Right lobe of liver (tissue), 6 donors: ENCODE data around the gene RGL1. TPM values are rescaled to one million over a fixed set of nuclear protein-coding genes. Genes with fewer than 3 reads are reported as not detected.

Experiments
- ATAC-seq, 4 donors: fragments of 200-7000 bp; cut with Tn5 transposase; one replicate each; pipeline ENCODE4 v1.9.1; 2020; ENCODE audit warnings: mild to moderate bottlenecking in 4 of 4, moderate library complexity in 4 of 4
- DNase-seq, 3 donors: peaks; one replicate each; pipeline ENCODE4 v3.0.0-alpha.2; 2020
- H3K27ac ChIP-seq, 3 donors: fragments of 200-600 bp; one replicate each; pipeline ENCODE4 v1.8.0; 2022
- H3K27me3 ChIP-seq, 2 donors: fragments of 200-600 bp; one replicate each; pipeline ENCODE4 v1.8.0; 2022
- H3K36me3 ChIP-seq, 4 donors: fragments of 200-600 bp; sonication (generic) in 1 of 4; one replicate each; pipeline versions ENCODE4 v1.5.1 to v1.8.0; 2017 to 2022; ENCODE audit warnings: control low read depth in 1 of 4
- H3K4me1 ChIP-seq, 4 donors: fragments of 200-600 bp; sonication (generic) in 1 of 4; one replicate each; pipeline versions ENCODE4 v1.5.1 to v1.8.0; 2017 to 2022; ENCODE audit warnings: control low read depth in 1 of 4
- H3K4me3 ChIP-seq, 3 donors: fragments of 200-600 bp; one replicate each; pipeline ENCODE4 v1.8.0; 2022
- H3K9me3 ChIP-seq, 4 donors: fragments of 200-600 bp; sonication (generic) in 1 of 4; one replicate each; pipeline versions ENCODE4 v1.5.1 to v1.8.0; 2017 to 2022; ENCODE audit warnings: control low read depth in 1 of 4
- POLR2A ChIP-seq: fragments of 450-650 bp; IDR thresholded peaks from one replicate; pipeline ENCODE4 v1.6.1; 2017; ENCODE audit warnings: antibody characterized with exemption, mild to moderate bottlenecking
- WGBS: methylation state at CpG from one replicate; pipeline ENCODE4 v1.1.6; 2018; ENCODE audit warnings: low coverage, low lambda C conversion rate; ENCODE audit not compliant: insufficient coverage; ENCODE audit errors: missing lambda C conversion rate; 5-methylcytosine and 5-hydroxymethylcytosine counted together
- intact Hi-C, 2 donors: fragments of 100-400 bp; cut with DNase I; formaldehyde crosslinking; loops; one replicate each; pipeline versions ENCODE4 v1.11.2 to v1.14.1; 2022
- total RNA-seq, 6 experiments: library from RNA; depleted of rRNA in 2 of 6; stranded (reverse); fragments of >200 nt in 2 of 6; fragmentation: NEBNext Ultra II Directional in 3 of 6; extraction: Animal tissue kit (Norgen Biotek cat#: 25700) in 3 of 6; gene quantifications; one replicate each; pipeline versions ENCODE4 v1.1.0 to v1.2.4, GENCODE V29; 2016 to 2023
- TF ChIP-seq, protein P1 (sequence below), 4 donors: fragments of 200-600 bp in 3 of 4; fragments of 450-650 bp in 1 of 4; IDR thresholded peaks; one replicate each; pipeline versions ENCODE4 v1.5.1 to v1.8.0; 2016 to 2022; ENCODE audit warnings: antibody characterized with exemption in 4 of 4, mild to moderate bottlenecking in 2 of 4
- donor health status: DM: no; HTN: yes; CAD: no.
- donor health status: DM: no; HTN: no; CAD: no.
- donor health status: DM: no; HTN: no; CAD: no.
- donor health status: DM: no; HTN: yes; CAD: no.
- donor health status: DM: no; HTN: yes; CAD: no.

RGL1 gene
- total RNA-seq, 6 experiments from 2014 or later: 5.5 to 13.1 (median 6.9) TPM

DNA sequence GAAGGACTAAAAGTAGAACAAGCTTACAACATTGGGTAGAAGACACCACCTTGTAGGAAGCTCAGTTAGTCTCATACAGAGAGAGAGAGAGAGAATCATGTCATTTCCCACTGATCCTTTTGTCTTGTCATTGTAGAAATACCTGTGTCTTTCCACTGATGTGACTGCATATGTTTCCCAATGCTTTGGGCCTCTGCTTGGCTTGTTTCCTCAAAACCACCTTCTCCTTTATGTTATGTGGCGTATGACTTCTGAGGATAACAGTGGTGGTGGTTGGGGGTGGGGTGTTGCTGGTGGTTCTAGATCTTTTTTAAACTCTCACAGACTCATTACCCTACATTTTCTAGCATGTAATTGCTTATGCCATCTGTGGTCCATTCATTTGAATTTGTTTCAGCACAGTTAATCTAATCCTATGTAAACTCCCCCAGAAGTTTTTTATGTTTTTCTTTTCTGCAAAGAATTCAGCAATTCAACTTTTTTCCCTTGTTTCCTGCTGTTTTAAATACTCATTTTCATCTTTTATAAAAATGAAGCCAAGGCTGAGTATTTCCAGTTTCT is 9.3 kb downstream of the RGL1 start:
- Histone ChIP-seq H3K27ac (no peak overlapping the region), H3K4me1 (no peaks in the 10 kb centered on the region), H3K4me3 (no peak overlapping the region), H3K9me3 (no peaks in the 10 kb centered on the region), H3K36me3 (no peaks in the 10 kb centered on the region), H3K27me3 (no peaks in the 10 kb centered on the region)
- no peak for DNase-seq
- TF ChIP-seq, protein P1, sequence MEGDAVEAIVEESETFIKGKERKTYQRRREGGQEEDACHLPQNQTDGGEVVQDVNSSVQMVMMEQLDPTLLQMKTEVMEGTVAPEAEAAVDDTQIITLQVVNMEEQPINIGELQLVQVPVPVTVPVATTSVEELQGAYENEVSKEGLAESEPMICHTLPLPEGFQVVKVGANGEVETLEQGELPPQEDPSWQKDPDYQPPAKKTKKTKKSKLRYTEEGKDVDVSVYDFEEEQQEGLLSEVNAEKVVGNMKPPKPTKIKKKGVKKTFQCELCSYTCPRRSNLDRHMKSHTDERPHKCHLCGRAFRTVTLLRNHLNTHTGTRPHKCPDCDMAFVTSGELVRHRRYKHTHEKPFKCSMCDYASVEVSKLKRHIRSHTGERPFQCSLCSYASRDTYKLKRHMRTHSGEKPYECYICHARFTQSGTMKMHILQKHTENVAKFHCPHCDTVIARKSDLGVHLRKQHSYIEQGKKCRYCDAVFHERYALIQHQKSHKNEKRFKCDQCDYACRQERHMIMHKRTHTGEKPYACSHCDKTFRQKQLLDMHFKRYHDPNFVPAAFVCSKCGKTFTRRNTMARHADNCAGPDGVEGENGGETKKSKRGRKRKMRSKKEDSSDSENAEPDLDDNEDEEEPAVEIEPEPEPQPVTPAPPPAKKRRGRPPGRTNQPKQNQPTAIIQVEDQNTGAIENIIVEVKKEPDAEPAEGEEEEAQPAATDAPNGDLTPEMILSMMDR (IDR thresholded peaks at IDR 0.05): no peak
- no peak for TF ChIP-seq POLR2A
- 75% methylated on average over 1 of the region's 1 CpG for WGBS
- peak in 1 of 4 donors; percentile 11 for ATAC-seq
- intact Hi-C loops: no loop called here

DNA sequence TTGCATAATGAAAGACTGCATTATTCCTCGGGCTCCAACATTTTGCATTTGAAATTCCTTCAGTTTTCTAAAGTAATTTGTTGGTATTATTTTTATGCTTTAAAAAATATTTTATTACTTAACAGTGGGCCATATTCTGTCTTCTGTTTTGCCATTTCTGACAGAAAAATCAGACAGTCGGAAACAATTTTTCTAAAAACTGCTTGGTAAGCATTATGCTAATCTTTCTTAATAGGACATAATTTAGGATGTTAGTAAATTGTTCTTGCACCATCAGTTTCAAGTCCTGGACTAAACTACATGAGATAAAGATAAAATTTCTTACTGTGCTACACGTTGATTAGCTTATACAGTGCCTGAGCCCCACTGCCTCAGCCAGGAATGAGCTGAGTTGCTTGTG is 11.2 kb downstream of the RGL1 start:
- TF ChIP-seq, protein P1 (IDR thresholded peaks at IDR 0.05): no peak
- no peak for TF ChIP-seq POLR2A
- H3K4me3 ChIP-seq: no peak overlapping the region
- no peaks in the 10 kb centered on the region for H3K9me3 ChIP-seq
- H3K27ac ChIP-seq: peak overlapping the region in 1 of 3 donors; percentile 11
- H3K27me3 ChIP-seq: no peaks in the 10 kb centered on the region
- no peaks in the 10 kb centered on the region for H3K36me3 ChIP-seq
- 59% methylated on average over 3 of the region's 3 CpGs for WGBS
- H3K4me1 ChIP-seq: no peaks in the 10 kb centered on the region
- DNase-seq: no peak
- intact Hi-C loops: no loop called here
- no peak for ATAC-seq

DNA sequence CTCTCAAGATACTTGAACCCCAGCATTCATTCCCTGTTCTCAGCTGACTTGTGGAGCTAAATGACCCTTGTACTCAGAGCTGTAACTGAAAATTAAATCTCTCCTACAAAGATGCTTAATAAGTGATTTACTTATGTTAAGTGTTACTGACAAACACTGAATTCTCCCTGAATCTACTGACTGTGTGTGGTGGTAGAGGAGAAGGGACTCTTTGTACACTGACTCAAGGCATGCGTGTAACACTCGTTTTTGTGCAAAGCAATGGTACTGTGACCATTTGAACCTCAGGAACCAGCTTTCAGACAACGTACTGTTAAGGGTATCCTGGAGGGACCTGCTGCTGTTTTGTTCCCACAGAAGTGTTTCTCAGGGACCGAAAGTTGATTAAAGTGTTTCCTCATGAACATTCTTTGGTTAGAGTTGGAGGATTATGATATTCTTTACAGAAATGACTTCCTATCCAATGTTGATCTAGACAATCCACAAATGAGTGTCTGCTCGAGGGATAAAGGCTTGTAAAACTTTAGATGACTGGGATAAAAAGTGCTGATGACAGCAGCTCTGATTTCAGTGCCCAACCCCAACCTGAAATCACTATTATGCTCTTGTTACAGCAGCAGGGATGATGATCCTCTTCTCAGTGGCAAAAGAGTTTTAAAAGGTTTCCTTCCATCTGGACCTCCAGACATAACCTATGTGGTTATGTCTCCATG is 12.8 kb downstream of the RGL1 start:
- intact Hi-C loops: no loop called here

DNA sequence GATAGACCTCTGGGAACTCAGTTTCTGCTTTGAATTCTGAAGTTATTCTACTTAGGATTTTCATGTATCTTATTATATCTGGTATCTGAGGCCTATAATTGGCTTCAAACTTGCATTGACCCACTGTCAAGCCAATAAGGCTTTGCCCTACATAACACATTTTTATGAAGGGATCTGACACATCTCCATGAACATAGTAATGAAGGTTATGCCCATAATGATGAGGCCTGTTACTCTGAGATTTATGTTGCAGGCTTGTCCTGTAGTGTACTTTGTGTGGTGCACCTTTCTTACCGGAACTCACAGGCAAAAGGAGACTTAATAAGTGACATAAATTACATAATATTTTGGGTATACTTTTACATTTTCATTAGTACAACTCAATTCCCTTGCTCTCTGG is 14.1 kb downstream of the RGL1 start:
- no peak for ATAC-seq
- Histone ChIP-seq H3K27me3 (no peaks in the 10 kb centered on the region), H3K4me3 (no peak overlapping the region), H3K36me3 (no peaks in the 10 kb centered on the region), H3K4me1 (no peaks in the 10 kb centered on the region), H3K27ac (no peak overlapping the region), H3K9me3 (no peaks in the 10 kb centered on the region)
- 93% methylated on average over 1 of the region's 1 CpG for WGBS
- no peak for TF ChIP-seq POLR2A
- TF ChIP-seq, protein P1 (IDR thresholded peaks at IDR 0.05): no peak
- no peak for DNase-seq
- intact Hi-C loops: no loop called here

More for the DNA sequence above, 12.8 kb downstream of the RGL1 start:
- ATAC-seq (peak in 2 of 4 donors; percentile 8 to 13), DNase-seq (no peak)
- TF ChIP-seq, protein P1 (IDR thresholded peaks at IDR 0.05): no peak
- TF ChIP-seq POLR2A: no peak
- Histone ChIP-seq H3K36me3 (no peaks in the 10 kb centered on the region), H3K9me3 (no peaks in the 10 kb centered on the region), H3K27me3 (no peaks in the 10 kb centered on the region), H3K4me1 (no peaks in the 10 kb centered on the region), H3K27ac (peak overlapping the region in 1 of 3 donors; percentile 7), H3K4me3 (no peak overlapping the region)
- 52% methylated on average over 5 of the region's 5 CpGs for WGBS
